ENCODE results near the gene RMI1. TPM values are rescaled to one million over a fixed set of nuclear protein-coding genes. Genes with fewer than 3 reads are reported as not detected.
A peak's percentile ranks its signal among the peaks of the same experiment; 100 is the strongest.

RMI1 gene
- 7.7 to 9.1 TPM (median 7.9 TPM) in 3 replicates for total RNA-seq
- long read RNA-seq, transcript RMI1-202 (3 exons, 1,553 nt), result major isoform, 6 of 8 reads
- long read RNA-seq, partial matches to known transcripts, result 0 of 8 reads
- long read RNA-seq, other reads (novel, unspliced or antisense), result 2 of 8 reads

- Mint-ChIP-seq H3K27me3 (ENCODE audit: low read depth) (no peaks in the 10 kb centered on the region), H3K4me3 (ENCODE audit: unreplicated experiment) (peak within 1 kb of the TSS; percentile 86), H3K36me3 (ENCODE audit: low read depth) (peaks cover 21% of the 10 kb centered on the region), H3K4me1 (ENCODE audit: low read depth) (peaks cover 39% of the 10 kb centered on the region), H3K9me3 (ENCODE audit: low read depth) (no peaks in the 10 kb centered on the region), H3K27ac (ENCODE audit: unreplicated experiment) (peak within 1 kb of the TSS; percentile 100)
- DNase-seq (ENCODE audit: low spot score), result peak; percentile 96
- TF ChIP-seq CTCF (IDR thresholded peaks at IDR 0.05), result peak; percentile 54
Measured at GRCh38 chr9:83980395-83981125, at the start of gene RMI1. Gene RMI1 (plus strand): TSS chr9:83980805. CDS start chr9:84000987, 20,182 bp downstream.

- H3K4me1 Mint-ChIP-seq (ENCODE audit: low read depth), result peaks cover 13% of the 10 kb centered on the region
- no peaks in the 10 kb centered on the region for H3K27me3 Mint-ChIP-seq (ENCODE audit: low read depth)
- no peaks in the 10 kb centered on the region for H3K36me3 Mint-ChIP-seq (ENCODE audit: low read depth)
- no peak for TF ChIP-seq CTCF (IDR thresholded peaks at IDR 0.05)
- no peak overlapping the region for H3K27ac Mint-ChIP-seq (ENCODE audit: unreplicated experiment)
- H3K4me3 Mint-ChIP-seq (ENCODE audit: unreplicated experiment), result no peak overlapping the region
- no peaks in the 10 kb centered on the region for H3K9me3 Mint-ChIP-seq (ENCODE audit: low read depth)
- DNase-seq (ENCODE audit: low spot score), result no peak
Measured at GRCh38 chr9:83930881-83931280, 49.7 kb upstream of the RMI1 start.

GRCh38 chr9:83932011-83932410 is 48.6 kb upstream of the RMI1 start:
- Mint-ChIP-seq H3K36me3 (ENCODE audit: low read depth) (no peaks in the 10 kb centered on the region), H3K27ac (ENCODE audit: unreplicated experiment) (no peak overlapping the region), H3K4me3 (ENCODE audit: unreplicated experiment) (no peak overlapping the region), H3K9me3 (ENCODE audit: low read depth) (no peaks in the 10 kb centered on the region), H3K27me3 (ENCODE audit: low read depth) (no peaks in the 10 kb centered on the region), H3K4me1 (ENCODE audit: low read depth) (peaks cover 16% of the 10 kb centered on the region)
- no peak for TF ChIP-seq CTCF (IDR thresholded peaks at IDR 0.05)
- DNase-seq (ENCODE audit: low spot score), result no peak

GRCh38 chr9:83932851-83933250 is 47.8 kb upstream of the RMI1 start:
- TF ChIP-seq CTCF (IDR thresholded peaks at IDR 0.05), result no peak
- Mint-ChIP-seq H3K27me3 (ENCODE audit: low read depth) (no peaks in the 10 kb centered on the region), H3K27ac (ENCODE audit: unreplicated experiment) (no peak overlapping the region), H3K4me3 (ENCODE audit: unreplicated experiment) (no peak overlapping the region), H3K9me3 (ENCODE audit: low read depth) (no peaks in the 10 kb centered on the region), H3K36me3 (ENCODE audit: low read depth) (no peaks in the 10 kb centered on the region), H3K4me1 (ENCODE audit: low read depth) (peaks cover 16% of the 10 kb centered on the region)
- DNase-seq (ENCODE audit: low spot score), result no peak

GRCh38 chr9:83933790-83934189 is 46.8 kb upstream of the RMI1 start:
- DNase-seq (ENCODE audit: low spot score), result no peak
- H3K27ac Mint-ChIP-seq (ENCODE audit: unreplicated experiment), result no peak overlapping the region

More at GRCh38 chr9:83933790-83934189, 46.8 kb upstream of the RMI1 start:
- no peak for TF ChIP-seq CTCF (IDR thresholded peaks at IDR 0.05)
- H3K4me1 Mint-ChIP-seq (ENCODE audit: low read depth), result peaks cover 16% of the 10 kb centered on the region
- H3K9me3 Mint-ChIP-seq (ENCODE audit: low read depth), result no peaks in the 10 kb centered on the region
- H3K27me3 Mint-ChIP-seq (ENCODE audit: low read depth), result no peaks in the 10 kb centered on the region
- no peaks in the 10 kb centered on the region for H3K36me3 Mint-ChIP-seq (ENCODE audit: low read depth)
- no peak overlapping the region for H3K4me3 Mint-ChIP-seq (ENCODE audit: unreplicated experiment)
